Measurements from ENCODE around the gene ABHD6. TPM values are rescaled to one million over a fixed set of nuclear protein-coding genes. Genes with fewer than 3 reads are reported as not detected.
A peak's percentile ranks its signal among the peaks of the same experiment; 100 is the strongest.

Gene ABHD6
- total and polyA plus RNA-seq, 11 donors = 2.9 to 14.6 (median 6.9) TPM

GRCh38 chr3:58324391-58325390, 87.1 kb downstream of the ABHD6 start:
- Histone ChIP-seq H3K4me1 (peaks cover 0 to 23% (median 10%) of the 10 kb centered on the region in 12 donors), H3K4me3 (no peak overlapping the region), H3K36me3 (peaks cover 0 to 12% (median 2%) of the 10 kb centered on the region in 9 donors), H3K9me3 (no peaks in the 10 kb centered on the region), H3K27ac (peak overlapping the region in 8 of 12 donors; percentile 0 to 67 (median 23)), H3K27me3 (no peaks in the 10 kb centered on the region)
- intact Hi-C loops (cut with DNase I) = loop anchor here in 9 of 10 donors (5.0 kb wide), 3 partner anchors 93 to 208 kb away; no protein-coding TSS in a partner anchor
- DNase-seq (no peak), ATAC-seq (peak in 1 of 4 donors; percentile 12)
- 72 to 82% (median 76%) methylated on average over 7 of the region's 7 CpGs for WGBS, 4 donors
- TF ChIP-seq POLR2A (IDR thresholded peaks at IDR 0.05) (no peak), CTCF (IDR thresholded peaks at IDR 0.05) (no peak)

GRCh38 chr3:58325525-58325992, 88.0 kb downstream of the ABHD6 start:
- H3K36me3 ChIP-seq = peaks cover 0 to 5% (median 0%) of the 10 kb centered on the region in 9 donors
- no peak for ATAC-seq
- H3K4me1 ChIP-seq = peaks cover 0 to 23% (median 10%) of the 10 kb centered on the region in 12 donors
- H3K4me3 ChIP-seq = no peak overlapping the region
- no peaks in the 10 kb centered on the region for H3K9me3 ChIP-seq
- peak overlapping the region in 8 of 12 donors; percentile 0 to 67 (median 23) for H3K27ac ChIP-seq
- intact Hi-C loops (cut with DNase I) = loop anchor here in 1 of 10 donors (5.0 kb wide), 1 partner anchor 162 kb away; no protein-coding TSS in a partner anchor
- TF ChIP-seq CTCF (IDR thresholded peaks at IDR 0.05) (no peak), POLR2A (IDR thresholded peaks at IDR 0.05) (no peak)
- no peaks in the 10 kb centered on the region for H3K27me3 ChIP-seq
- DNase-seq = no peak
- WGBS, 4 donors = 37 to 58% (median 49%) methylated on average over 2 of the region's 2 CpGs

GRCh38 chr3:58326267-58326900, 88.8 kb downstream of the ABHD6 start:
- DNase-seq (no peak), ATAC-seq (no peak)
- H3K27me3 ChIP-seq = no peaks in the 10 kb centered on the region
- intact Hi-C loops (cut with DNase I) = loop anchor here in 1 of 10 donors (5.0 kb wide), 1 partner anchor 161 kb away; no protein-coding TSS in a partner anchor
- H3K36me3 ChIP-seq = peaks cover 0 to 2% (median 0%) of the 10 kb centered on the region in 9 donors
- H3K9me3 ChIP-seq = no peaks in the 10 kb centered on the region
- TF ChIP-seq POLR2A (IDR thresholded peaks at IDR 0.05) (no peak), CTCF (IDR thresholded peaks at IDR 0.05) (no peak)
- H3K27ac ChIP-seq = no peak overlapping the region
- WGBS, 4 donors = 94 to 97% (median 96%) methylated on average over 8 of the region's 8 CpGs
- no peak overlapping the region for H3K4me3 ChIP-seq
- H3K4me1 ChIP-seq = peaks cover 0 to 23% (median 10%) of the 10 kb centered on the region in 12 donors
